K562 (cell line): ENCODE results near the gene NLGN3. TPM values are rescaled to one million over a fixed set of nuclear protein-coding genes. Genes with fewer than 3 reads are reported as not detected.

ENCODE experiments used
- ATAC-seq: fragments of 200-7000 bp; cut with Tn5 transposase; 3 replicates; pipeline ENCODE4 v1.9.1; 2020; ENCODE audit warnings: moderate library complexity
- BruUV-seq: library from RNA; stranded (reverse); fragments of 400-500 nt; replicated peaks from 2 replicates; lab custom pipeline; 2021; lab: Mats Ljungman, UMichigan
- CTCF ChIA-PET: fragments of 300-600 bp; formaldehyde crosslinking; extraction: SDS; loops from one replicate; lab custom pipeline; 2021; ENCODE audit warnings: low intra/inter-chr PET ratio; lab: Yijun Ruan, JAX
- POLR2A ChIA-PET: fragments of 300-600, 350-650 bp; sonication (Branson Sonifier 250); formaldehyde crosslinking; extraction: SDS; loops from one replicate; lab custom pipeline; 2021; ENCODE audit warnings: antibody characterized with exemption, inconsistent platforms; lab: Yijun Ruan, JAX
- DNase-seq, 4 experiments: peaks; one replicate each; pipeline versions ENCODE4 v3.0.0 to v3.0.0-alpha.2; 2011 to 2018; ENCODE audit warnings: low spot score in 3 of 4, mixed read lengths in 3 of 4; ENCODE audit errors: extremely low read depth in 1 of 4
- FAIRE-seq: peaks from 2 replicates; lab custom pipeline; 2011; peaks lifted over from hg19 to GRCh38; lab: Jason Lieb, UNC
- H2AFZ ChIP-seq: 2 replicates; pipeline ENCODE4 v1.6.0; 2011; ENCODE audit warnings: low read depth, low read length, control low read depth, inconsistent platforms
- H3K27ac ChIP-seq: fragments of 200-600 bp; 3 replicates; pipeline ENCODE4 v1.8.0; 2011; ENCODE audit warnings: low read depth, mild to moderate bottlenecking, control low read depth, inconsistent platforms, low read length, moderate library complexity, mixed read lengths; ENCODE audit errors: extremely low read depth
- H3K27me3 ChIP-seq, 2 experiments: fragments of 300-600 bp in 1 of 2; 2 replicates in 1 of 2; 3 replicates in 1 of 2; pipeline versions ENCODE4 v1.6.0 to v1.8.0; 2011; ENCODE audit warnings: inconsistent platforms in 2 of 2, low read length in 2 of 2, mild to moderate bottlenecking in 1 of 2, mixed read lengths in 1 of 2, moderate library complexity in 1 of 2; ENCODE audit not compliant: control insufficient read depth in 2 of 2, insufficient read depth in 2 of 2
- H3K36me3 ChIP-seq: fragments of 300-600 bp; 3 replicates; pipeline ENCODE4 v1.8.0; 2011; ENCODE audit warnings: mild to moderate bottlenecking, low read length, inconsistent platforms; ENCODE audit not compliant: control insufficient read depth, insufficient read depth
- H3K4me1 ChIP-seq, 2 experiments: fragments of 200-600 bp in 1 of 2; replicated peaks in 1 of 2; 2 replicates in 1 of 2; 3 replicates in 1 of 2; pipeline versions ENCODE4 v1.5.1 to v1.8.0; 2011; ENCODE audit warnings: inconsistent platforms in 2 of 2, low read length in 2 of 2, mild to moderate bottlenecking in 1 of 2, mixed read lengths in 1 of 2, moderate library complexity in 1 of 2; ENCODE audit not compliant: control insufficient read depth in 2 of 2, insufficient read depth in 2 of 2
- H3K4me2 ChIP-seq: 2 replicates; pipeline ENCODE4 v1.6.1; 2011; ENCODE audit warnings: low read length, control low read depth, inconsistent platforms, mixed read lengths; ENCODE audit not compliant: insufficient read depth
- H3K4me3 ChIP-seq: fragments of 200-600 bp; sonication (generic), shearing (Covaris generic); 2 replicates; pipeline ENCODE4 v1.5.1; 2016; ENCODE audit warnings: control low read depth, inconsistent platforms
- H3K79me2 ChIP-seq: fragments of 200-600 bp; 3 replicates; pipeline ENCODE4 v1.8.0; 2011; ENCODE audit warnings: low read length, inconsistent platforms; ENCODE audit not compliant: control insufficient read depth, insufficient read depth
- H3K9ac ChIP-seq, 2 experiments: 2 replicates each; pipeline versions ENCODE4 v1.6.0 to v1.6.1; 2011; ENCODE audit warnings: low read depth in 2 of 2, low read length in 2 of 2, control low read depth in 1 of 2, inconsistent platforms in 1 of 2, mild to moderate bottlenecking in 1 of 2, mixed read lengths in 1 of 2; ENCODE audit not compliant: insufficient read depth in 1 of 2
- H3K9me1 ChIP-seq: one replicate; pipeline ENCODE4 v1.6.0; 2011; ENCODE audit warnings: inconsistent platforms, mild to moderate bottlenecking, low read length, moderate library complexity; ENCODE audit not compliant: control insufficient read depth, insufficient read depth
- H3K9me3 ChIP-seq: replicated peaks from 2 replicates; pipeline ENCODE4 v1.5.1; 2011; ENCODE audit warnings: low read depth, low read length, inconsistent platforms; ENCODE audit not compliant: control insufficient read depth, insufficient read depth
- H4K20me1 ChIP-seq: replicated peaks from 2 replicates; pipeline ENCODE4 v1.6.1; 2011; ENCODE audit warnings: low read length, inconsistent platforms, mixed read lengths; ENCODE audit not compliant: control insufficient read depth, insufficient read depth
- ARID1B ChIP-seq: fragments of 450-650 bp; IDR thresholded peaks from 2 replicates; pipeline ENCODE4 v1.6.1; 2016; ENCODE audit warnings: antibody characterized with exemption, mild to moderate bottlenecking, inconsistent platforms
- ARID4B ChIP-seq: sonication (generic); formaldehyde crosslinking; IDR thresholded peaks from 2 replicates; pipeline ENCODE4 v1.8.0; 2022; ENCODE audit warnings: mild to moderate bottlenecking, missing genetic modification reagents
- CBFA2T2 ChIP-seq: fragments of 450-650 bp; conservative IDR thresholded peaks from 2 replicates; pipeline ENCODE4 v1.6.1; 2017; ENCODE audit warnings: mild to moderate bottlenecking
- EZH2 ChIP-seq: IDR thresholded peaks from 2 replicates; pipeline ENCODE4 v1.6.1; 2012; ENCODE audit warnings: low read depth, mild to moderate bottlenecking, inconsistent platforms, low read length, borderline replicate concordance
- FOS ChIP-seq: IDR thresholded peaks from 3 replicates; pipeline ENCODE4 v1.6.1; 2011; ENCODE audit not compliant: insufficient read length; ENCODE audit errors: extremely low read depth
- GTF2A2 ChIP-seq: IDR thresholded peaks from 2 replicates; pipeline ENCODE4 v1.6.1; 2016; ENCODE audit warnings: mild to moderate bottlenecking, missing genetic modification characterization, missing compliant biosample characterization
- HDAC1 ChIP-seq, 2 experiments: fragments of 450-650 bp; IDR thresholded peaks; 2 replicates each; pipeline ENCODE4 v1.6.1; 2016 to 2017; ENCODE audit warnings: inconsistent platforms in 1 of 2, mild to moderate bottlenecking in 1 of 2, moderate library complexity in 1 of 2
- MCM5 ChIP-seq: fragments of 450-650 bp; IDR thresholded peaks from 2 replicates; pipeline ENCODE4 v1.6.1; 2016; ENCODE audit warnings: low read depth
- PKNOX1 ChIP-seq: fragments of 450-650 bp; IDR thresholded peaks from 2 replicates; pipeline ENCODE4 v1.6.1; 2016
- RAD21 ChIP-seq, 2 experiments: fragments of 250-450 bp in 1 of 2; fragments of 450-650 bp in 1 of 2; sonication (Bioruptor Pico) in 1 of 2; formaldehyde crosslinking in 1 of 2; IDR thresholded peaks in 1 of 2; conservative IDR thresholded peaks in 1 of 2; 2 replicates each; pipeline versions ENCODE4 v1.4.0 to v1.8.0; 2020 to 2022; ENCODE audit warnings: mild to moderate bottlenecking in 2 of 2, moderate library complexity in 1 of 2
- ZNF445 ChIP-seq: fragments of 250-450 bp; sonication (Bioruptor Pico); IDR thresholded peaks from 2 replicates; pipeline ENCODE4 v1.4.0; 2020; ENCODE audit warnings: low read depth, mild to moderate bottlenecking, moderate library complexity
- ZNF449 ChIP-seq: fragments of 250-450 bp; sonication (Bioruptor Pico); IDR thresholded peaks from 2 replicates; pipeline ENCODE4 v1.8.0; 2022; ENCODE audit warnings: moderate library complexity, mild to moderate bottlenecking, inconsistent platforms
- WGBS: fragments of 100-300 bp; shearing (Covaris generic); methylation state at CpG from one replicate; pipeline ENCODE4 v1.1.6; 2016; ENCODE audit warnings: low coverage, mixed read lengths; ENCODE audit not compliant: insufficient coverage; ENCODE audit errors: missing lambda C conversion rate; 5-methylcytosine and 5-hydroxymethylcytosine counted together
- in situ Hi-C: fragments of 300-500 bp; cut with MboI; formaldehyde crosslinking; loops from 4 replicates; pipeline ENCODE4 v1.15.0; 2018; ENCODE audit warnings: inconsistent platforms, mixed read lengths
- intact Hi-C: fragments of 100-400 bp; cut with micrococcal nuclease; formaldehyde crosslinking; loops from 2 replicates; pipeline ENCODE4 v1.14.2; 2022
- polyA plus RNA-seq, 8 experiments: library from polyadenylated mRNA; depleted of rRNA in 4 of 8; stranded (reverse) in 5 of 8; unstranded in 3 of 8; fragments of >200 nt; fragmentation: Nextera tagmentation in 2 of 8; fragmentation: Illumina TruSeq in 1 of 8; extraction: Ambion mirVana in 2 of 8; extraction: Trizol in 1 of 8; gene quantifications; 2 replicates each; pipeline versions ENCODE4 v1.2.1 to v1.2.3, GENCODE V29; 2011 to 2014; ENCODE audit warnings: inconsistent platforms in 1 of 8, missing spikeins in 1 of 8
- total RNA-seq, 7 experiments: library from RNA; depleted of rRNA in 6 of 7; stranded (reverse); fragments of >200 nt in 6 of 7; fragmentation: Illumina TruSeq in 2 of 7; extraction: Trizol in 2 of 7; gene quantifications; 2 replicates each; pipeline versions ENCODE4 v1.2.1 to v1.2.3, GENCODE V29; 2011 to 2021; ENCODE audit warnings: low replicate concordance in 1 of 7

Gene NLGN3
- total and polyA plus RNA-seq, 9 of the 15 experiments (the other 6 are each of a cell fraction or from before 2014, with no cell fraction given) = 0.03 to 0.86 (median 0.25) TPM

- TF ChIP-seq RAD21 (CRISPR knock-in tag; conservative IDR thresholded peaks at IDR 0.05 in 1 of 2, IDR thresholded peaks at IDR 0.05 in 1 of 2) = peak in 1 of 2 experiments; percentile 48; a peak in 2 of 4 replicates
- TF ChIP-seq, all 486 proteins: peak for 5
Observed at GRCh38 chrX:71100581-71101505, 43.8 kb upstream of the NLGN3 start (continued).

GRCh38 chrX:71102292-71102691 lies 42.3 kb upstream of the NLGN3 start:
- Histone ChIP-seq H3K9me3 (no peaks in the 10 kb centered on the region), H3K79me2 (peaks cover 24% of the 10 kb centered on the region), H4K20me1 (no peaks in the 10 kb centered on the region), H3K36me3 (peaks cover 3% of the 10 kb centered on the region; the same call in 1 of the 3 replicates), H3K4me3 (no peak overlapping the region), H3K27ac (peak overlapping the region; percentile 91), H3K9me1 (no peaks in the 10 kb centered on the region), H3K9ac (peak overlapping the region; percentile 69 to 82; a peak in 2 of 4 replicates), H2AFZ (no peak overlapping the region), H3K27me3 (no peaks in the 10 kb centered on the region), H3K4me1 (peaks cover 46 to 60% of the 10 kb centered on the region in 2 experiments), H3K4me2 (peak overlapping the region; percentile 39)
- POLR2A ChIA-PET = interaction anchor here (0.6 to 2.3 kb wide), 3 partner anchors 9 to 16 kb away, joined by 3 to 9 read pairs (median 3); partner anchors contain the start of genes IL2RG and MED12
- in situ Hi-C loops = no loop called here
- peak; percentile 25 for ATAC-seq
- peak; percentile 82 for FAIRE-seq
- CTCF ChIA-PET = no interaction called here
- DNase-seq = peak in 2 of 4 experiments; percentile 49 to 77
- BruUV-seq = no TSS peak
- intact Hi-C loops = loop anchor here (2.0 kb wide), 1 partner anchor 69 kb away; no protein-coding TSS in a partner anchor
- 0% methylated on average over 1 of the region's 3 CpGs for WGBS
- TF ChIP-seq ZNF445 (no peak), CBFA2T2 (peak; percentile 39), ZNF449 (CRISPR knock-in tag) (no peak), FOS (no peak), ARID1B (peak; percentile 60), GTF2A2 (tag) (no peak), HDAC1 (IDR thresholded peaks at IDR 0.05) (peak in 1 of 2 experiments; percentile 33; a peak in 1 of 4 replicates), EZH2 (no peak), MCM5 (no peak), PKNOX1 (no peak), ARID4B (no peak)
